Prostate gland (tissue), 2 donors: ENCODE results near the gene CADM4.

ENCODE experiments used
- CTCF ChIP-seq, 4 experiments: fragments of 200-600 bp in 2 of 4; fragments of 450-650 bp in 2 of 4; sonication (generic) in 2 of 4; IDR thresholded peaks; 1 replicate in 3 of 4; 2 replicates in 1 of 4; pipeline ENCODE4 v1.5.1; 2016 to 2019; ENCODE audit warnings: antibody characterized with exemption in 4 of 4, mild to moderate bottlenecking in 2 of 4, moderate library complexity in 2 of 4
- POLR2A ChIP-seq: fragments of 450-650 bp; IDR thresholded peaks from one replicate; pipeline ENCODE4 v1.6.1; 2016; ENCODE audit warnings: antibody characterized with exemption, mild to moderate bottlenecking

DNA sequence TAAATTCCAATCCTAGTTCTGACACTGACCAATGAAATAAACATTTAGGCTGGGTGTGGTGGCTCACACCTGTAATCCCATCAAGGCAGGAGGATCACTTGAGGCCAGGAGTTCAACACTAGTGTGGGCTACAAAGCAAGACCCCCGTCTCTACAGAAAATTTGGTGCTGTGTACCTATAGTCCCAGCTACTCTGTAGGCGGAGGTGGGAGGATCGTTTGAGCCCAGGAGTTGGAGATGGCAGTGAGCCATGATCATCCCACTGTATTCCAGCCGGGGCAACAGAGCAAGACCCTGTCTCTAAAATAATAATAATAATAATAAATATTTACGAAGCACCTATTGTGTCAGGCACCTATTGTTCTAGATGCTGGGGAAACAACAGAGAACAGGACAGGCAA, 50.4 kb downstream of the CADM4 start:
- TF ChIP-seq POLR2A (no peak), CTCF (IDR thresholded peaks at IDR 0.05) (no peak)
